Gastrocnemius medialis (tissue), 4 donors: ENCODE results near the gene SMYD3.

Source experiments
- POLR2A ChIP-seq, 2 donors: fragments of 450-650 bp; IDR thresholded peaks; one replicate each; pipeline ENCODE4 v1.6.1; 2017; ENCODE audit warnings: antibody characterized with exemption in 2 of 2, mild to moderate bottlenecking in 2 of 2, moderate library complexity in 2 of 2
- TF ChIP-seq, protein P1 (sequence below), 5 experiments: fragments of 450-650 bp in 3 of 5; fragments of 200-600 bp in 2 of 5; sonication (generic) in 2 of 5; IDR thresholded peaks in 4 of 5; conservative IDR thresholded peaks in 1 of 5; 1 replicate in 4 of 5; 2 replicates in 1 of 5; pipeline ENCODE4 v1.5.1; 2016 to 2019; ENCODE audit warnings: antibody characterized with exemption in 5 of 5, mild to moderate bottlenecking in 3 of 5, moderate library complexity in 3 of 5

DNA sequence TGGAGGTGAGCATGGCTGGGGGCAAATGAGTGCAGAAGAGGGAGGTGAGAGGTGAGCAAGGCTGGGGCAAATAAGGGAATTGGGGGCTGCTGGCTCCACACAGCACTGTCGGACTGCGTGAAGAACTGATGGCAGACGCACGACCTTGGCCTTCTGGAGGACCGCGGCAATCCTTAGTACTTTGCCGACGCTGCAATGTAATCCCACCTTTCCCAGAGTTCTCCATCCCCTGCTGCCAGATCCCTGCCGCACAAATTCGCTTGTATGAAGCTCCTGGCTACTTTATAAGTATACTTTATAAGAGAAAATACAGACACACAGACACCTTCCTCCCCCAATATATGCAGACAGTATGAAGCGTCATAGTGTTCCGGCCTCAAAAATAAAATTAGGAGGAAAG lies 472.4 kb downstream of the SMYD3 start:
- TF ChIP-seq, protein P1, sequence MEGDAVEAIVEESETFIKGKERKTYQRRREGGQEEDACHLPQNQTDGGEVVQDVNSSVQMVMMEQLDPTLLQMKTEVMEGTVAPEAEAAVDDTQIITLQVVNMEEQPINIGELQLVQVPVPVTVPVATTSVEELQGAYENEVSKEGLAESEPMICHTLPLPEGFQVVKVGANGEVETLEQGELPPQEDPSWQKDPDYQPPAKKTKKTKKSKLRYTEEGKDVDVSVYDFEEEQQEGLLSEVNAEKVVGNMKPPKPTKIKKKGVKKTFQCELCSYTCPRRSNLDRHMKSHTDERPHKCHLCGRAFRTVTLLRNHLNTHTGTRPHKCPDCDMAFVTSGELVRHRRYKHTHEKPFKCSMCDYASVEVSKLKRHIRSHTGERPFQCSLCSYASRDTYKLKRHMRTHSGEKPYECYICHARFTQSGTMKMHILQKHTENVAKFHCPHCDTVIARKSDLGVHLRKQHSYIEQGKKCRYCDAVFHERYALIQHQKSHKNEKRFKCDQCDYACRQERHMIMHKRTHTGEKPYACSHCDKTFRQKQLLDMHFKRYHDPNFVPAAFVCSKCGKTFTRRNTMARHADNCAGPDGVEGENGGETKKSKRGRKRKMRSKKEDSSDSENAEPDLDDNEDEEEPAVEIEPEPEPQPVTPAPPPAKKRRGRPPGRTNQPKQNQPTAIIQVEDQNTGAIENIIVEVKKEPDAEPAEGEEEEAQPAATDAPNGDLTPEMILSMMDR (IDR thresholded peaks at IDR 0.05 in 4 of 5, conservative IDR thresholded peaks at IDR 0.05 in 1 of 5) = no peak
- no peak for TF ChIP-seq POLR2A (IDR thresholded peaks at IDR 0.05)
